GM21381 (cell line): ENCODE results near the gene SIM2.

Experiments
- ATAC-seq: cut with Tn5 transposase; IDR thresholded peaks from one replicate; pipeline ENCODE4 v1.9.1; 2021; ENCODE audit warnings: mild to moderate bottlenecking, moderate library complexity; ENCODE audit not compliant: unreplicated experiment

Gene SIM2

GRCh38 chr21:36709868-36710728 lies 11.2 kb downstream of the SIM2 start:
- no peak for ATAC-seq

- ATAC-seq = no peak
These were observed 11.8 kb downstream of the SIM2 start for GRCh38 chr21:36710729-36711048.

GRCh38 chr21:36713746-36714145 lies 14.8 kb downstream of the SIM2 start:
- no peak for ATAC-seq

- ATAC-seq = no peak
These were observed 17.5 kb downstream of the SIM2 start for GRCh38 chr21:36716387-36716786.

- ATAC-seq = no peak
These were observed 17.9 kb downstream of the SIM2 start for GRCh38 chr21:36716836-36717235.

- no peak for ATAC-seq
These were observed 19.1 kb downstream of the SIM2 start for GRCh38 chr21:36717976-36718375.

GRCh38 chr21:36718951-36719501 lies 20.1 kb downstream of the SIM2 start:
- no peak for ATAC-seq

GRCh38 chr21:36719614-36720013 lies 20.7 kb downstream of the SIM2 start:
- ATAC-seq = no peak

- ATAC-seq = no peak
These were observed 22.9 kb downstream of the SIM2 start for GRCh38 chr21:36721817-36722216.

- ATAC-seq = no peak
These were observed 23.8 kb downstream of the SIM2 start for GRCh38 chr21:36722370-36723368.

GRCh38 chr21:36723371-36723881 lies 24.5 kb downstream of the SIM2 start:
- ATAC-seq = no peak

- no peak for ATAC-seq
These were observed 25.7 kb downstream of the SIM2 start for GRCh38 chr21:36724660-36725059.

- ATAC-seq = no peak
These were observed 27.0 kb downstream of the SIM2 start for GRCh38 chr21:36725793-36726386.

- ATAC-seq = no peak
These were observed 29.0 kb downstream of the SIM2 start for GRCh38 chr21:36727866-36728265.

- ATAC-seq = no peak
These were observed 29.6 kb downstream of the SIM2 start for GRCh38 chr21:36728371-36729111.

GRCh38 chr21:36729310-36729970 lies 30.5 kb downstream of the SIM2 start:
- ATAC-seq = no peak

- no peak for ATAC-seq
These were observed 31.7 kb downstream of the SIM2 start for GRCh38 chr21:36730291-36731281.

- no peak for ATAC-seq
These were observed 33.3 kb downstream of the SIM2 start for GRCh38 chr21:36732217-36732616.
